OCI-LY1 (cell line): Measurements from ENCODE around the gene AGAP1.

Experiments
- CTCF ChIP-seq: fragments of 200-600 bp; sonication (generic), shearing (Covaris generic); IDR thresholded peaks from 2 replicates; pipeline ENCODE4 v1.5.1; 2017; ENCODE audit warnings: mild to moderate bottlenecking, antibody characterized with exemption, low read length, moderate library complexity, mixed read lengths
- EZH2 ChIP-seq: fragments of 200-600 bp; sonication (generic), shearing (Covaris generic); IDR thresholded peaks from 2 replicates; pipeline ENCODE4 v1.8.0; 2017; ENCODE audit warnings: borderline replicate concordance, mixed run types, mild to moderate bottlenecking, antibody characterized with exemption, low read length, moderate library complexity, mixed read lengths

DNA sequence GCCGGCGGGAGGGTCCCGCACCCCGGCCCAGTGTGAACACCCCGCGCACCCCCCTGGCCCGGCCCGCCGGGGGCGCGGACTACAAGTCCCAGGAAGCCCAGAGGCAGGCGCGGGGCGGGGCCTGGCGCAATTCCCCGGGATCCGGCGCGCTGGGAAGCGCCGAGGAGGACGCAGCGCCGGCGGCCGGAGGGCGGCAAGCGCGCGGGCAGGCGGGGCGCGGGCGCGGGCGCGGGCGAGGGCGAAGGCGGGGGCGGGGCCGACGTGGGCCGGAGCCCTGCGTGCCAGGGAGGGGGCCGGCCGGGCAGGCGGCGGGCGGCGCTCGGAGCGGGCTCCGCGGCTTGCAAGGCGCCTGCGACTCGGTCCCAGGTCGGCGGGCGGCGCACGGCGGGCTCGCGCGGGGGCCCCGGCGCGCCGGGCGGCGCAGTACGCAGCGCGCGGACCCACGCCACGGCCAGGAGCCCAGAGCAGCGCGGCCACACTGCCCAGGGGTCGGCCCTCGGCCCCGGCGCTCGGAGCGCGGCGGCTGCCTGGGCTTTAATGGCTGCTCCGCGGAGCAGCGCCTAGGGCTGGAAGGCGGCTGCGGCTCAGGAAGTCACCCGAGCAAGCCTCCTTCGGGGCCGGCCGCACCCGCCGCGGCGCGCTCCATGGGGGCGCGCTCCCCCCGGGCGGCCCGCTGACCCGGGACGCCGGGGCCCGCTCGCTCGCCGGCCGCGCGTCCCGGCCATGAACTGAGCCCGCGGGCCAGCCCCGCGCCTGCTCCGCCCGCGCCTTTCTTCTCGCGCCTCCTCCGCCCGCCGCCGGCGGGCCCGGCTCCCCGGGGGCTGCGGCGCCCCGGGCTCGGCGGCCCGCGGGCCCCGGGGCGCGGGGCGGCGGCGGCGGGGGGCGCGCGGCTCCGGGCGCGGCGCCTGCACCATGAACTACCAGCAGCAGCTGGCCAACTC, at the start of gene AGAP1:
- TF ChIP-seq CTCF (no peak), EZH2 (no peak)
